Activated CD8-positive, alpha-beta memory T cell treated with anti-CD3 and anti-CD28 coated beads, Interleukin-2, amount 50 U/mL, for 24 hours (primary cell): ENCODE measurements around the gene FOXF1.

ENCODE experiments used
- DNase-seq: peaks from one replicate; pipeline ENCODE4 v3.0.0-alpha.2; 2020; ENCODE audit errors: extremely low read depth

Gene FOXF1

DNA sequence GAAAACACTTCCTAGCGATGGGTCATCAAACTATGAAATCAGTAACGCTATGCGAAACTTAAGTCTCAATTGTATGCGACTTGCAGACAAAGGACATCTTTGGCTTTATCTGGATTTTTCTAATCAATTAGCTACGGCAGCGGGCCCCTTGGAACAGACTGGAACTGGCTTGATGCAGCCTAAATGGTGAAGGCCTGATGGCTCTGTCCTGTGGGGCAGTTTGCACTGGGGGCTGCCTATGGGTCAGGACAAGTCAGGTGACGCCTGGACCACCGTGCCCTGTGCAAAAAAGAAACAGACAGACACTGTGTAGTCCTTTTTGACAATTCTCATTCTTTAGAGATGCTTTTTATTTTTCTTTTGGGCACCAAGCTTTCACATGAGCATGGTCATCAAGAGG, 22.7 kb downstream of the FOXF1 start:
- no peak for DNase-seq

DNA sequence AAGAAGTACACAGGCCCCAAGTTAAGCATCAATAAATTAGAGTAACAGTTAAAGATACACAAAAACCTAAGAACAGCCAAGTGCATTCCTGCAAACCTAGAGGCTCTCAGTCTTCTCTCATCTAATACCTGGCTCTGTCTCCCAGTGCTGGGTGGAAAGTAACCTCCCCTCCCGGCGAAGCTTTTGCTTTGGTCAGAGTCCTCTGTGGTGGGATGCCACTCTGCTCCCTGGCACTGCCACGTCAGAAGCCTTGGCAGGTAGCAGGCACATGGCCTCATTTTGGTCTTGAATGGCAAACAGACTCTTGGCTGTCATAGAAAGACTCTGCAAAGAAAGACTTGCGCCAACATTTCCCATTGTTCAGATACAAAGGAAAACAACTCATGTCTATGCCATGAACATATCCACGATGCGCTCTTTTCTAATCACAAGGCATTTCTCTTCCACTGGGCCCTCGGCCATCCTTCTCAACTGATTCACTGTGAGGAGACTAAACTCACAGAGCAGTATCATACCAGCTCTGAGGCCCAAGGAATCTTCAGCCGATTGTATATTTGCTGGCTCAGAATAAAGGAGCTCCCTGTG, 23.5 kb downstream of the FOXF1 start:
- DNase-seq = no peak

DNA sequence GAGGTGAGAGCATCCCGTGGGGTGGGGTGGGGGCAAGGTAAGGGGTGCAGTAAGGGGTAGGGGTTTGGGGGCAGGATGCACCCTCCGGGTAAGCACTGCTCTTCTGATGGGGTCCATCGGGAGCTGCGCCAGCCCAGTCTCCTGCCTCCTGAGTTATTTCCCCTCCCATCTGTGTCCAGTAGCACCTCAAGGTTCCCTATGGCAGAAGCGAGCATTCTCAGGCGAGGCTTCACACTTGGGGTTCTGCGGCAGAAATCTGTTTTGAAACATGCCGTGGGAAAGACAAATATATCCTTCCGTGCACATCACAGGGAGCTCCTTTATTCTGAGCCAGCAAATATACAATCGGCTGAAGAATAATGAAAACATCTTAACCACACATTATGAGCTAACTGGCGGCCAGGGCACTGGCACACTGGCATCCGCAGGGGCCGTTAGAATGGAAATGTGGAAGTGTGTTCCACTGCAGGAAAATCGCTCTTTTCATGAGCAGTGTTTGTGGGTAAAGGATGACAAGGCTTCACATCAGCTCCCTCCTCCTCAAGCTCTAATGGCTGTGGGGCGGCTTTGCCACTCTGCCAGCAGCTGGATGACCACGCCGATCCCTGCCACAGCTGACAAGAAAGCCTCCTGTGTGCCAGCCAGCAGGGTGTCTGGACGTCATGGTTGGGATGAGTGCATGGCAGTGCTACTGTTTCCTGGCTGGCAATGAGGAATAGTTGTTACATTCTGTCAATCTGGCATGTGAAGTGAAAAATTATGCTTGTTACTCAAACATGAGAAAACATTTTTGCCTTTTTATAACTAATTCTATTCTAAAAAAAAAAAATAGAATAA, 24.7 kb downstream of the FOXF1 start:
- DNase-seq = no peak

DNA sequence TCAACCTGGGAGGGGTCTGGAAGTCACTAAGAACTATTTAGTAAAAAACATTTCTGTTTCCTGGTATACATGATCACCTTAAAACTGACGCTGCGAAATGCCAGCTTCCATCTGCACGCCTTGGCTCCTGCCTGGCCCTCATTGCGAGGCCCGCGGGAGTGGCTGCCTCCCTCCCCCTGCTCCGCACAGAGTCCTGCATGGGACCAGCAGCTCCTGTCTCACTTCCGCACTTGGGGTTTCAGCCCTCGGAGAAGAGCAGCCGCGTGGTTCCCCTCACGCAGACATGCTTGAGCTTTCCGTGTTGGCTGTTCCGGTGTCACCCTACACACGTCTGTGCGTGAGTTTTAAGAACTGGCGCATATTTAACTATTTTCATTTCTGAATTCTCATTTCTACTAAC, 26.3 kb downstream of the FOXF1 start:
- DNase-seq = no peak

DNA sequence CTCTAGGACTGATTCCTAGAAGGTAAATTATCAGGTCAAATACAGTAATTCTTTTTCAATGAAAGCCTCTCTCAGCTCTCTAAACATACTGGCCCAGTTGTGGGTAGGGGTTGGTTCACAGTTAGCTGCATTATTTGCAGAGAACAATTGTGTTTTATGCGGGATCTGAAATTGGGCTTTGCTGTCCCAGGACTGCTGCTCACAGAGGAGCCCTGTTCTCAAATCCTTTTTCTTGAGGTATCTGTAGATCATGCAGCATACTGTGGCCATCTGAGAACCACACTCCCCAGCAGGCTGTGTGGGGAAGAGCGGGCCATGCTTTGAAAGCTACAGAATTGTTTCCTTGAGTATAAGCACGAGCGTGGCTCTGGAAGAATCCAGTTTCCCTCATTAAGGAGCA, 27.2 kb downstream of the FOXF1 start:
- DNase-seq = no peak

DNA sequence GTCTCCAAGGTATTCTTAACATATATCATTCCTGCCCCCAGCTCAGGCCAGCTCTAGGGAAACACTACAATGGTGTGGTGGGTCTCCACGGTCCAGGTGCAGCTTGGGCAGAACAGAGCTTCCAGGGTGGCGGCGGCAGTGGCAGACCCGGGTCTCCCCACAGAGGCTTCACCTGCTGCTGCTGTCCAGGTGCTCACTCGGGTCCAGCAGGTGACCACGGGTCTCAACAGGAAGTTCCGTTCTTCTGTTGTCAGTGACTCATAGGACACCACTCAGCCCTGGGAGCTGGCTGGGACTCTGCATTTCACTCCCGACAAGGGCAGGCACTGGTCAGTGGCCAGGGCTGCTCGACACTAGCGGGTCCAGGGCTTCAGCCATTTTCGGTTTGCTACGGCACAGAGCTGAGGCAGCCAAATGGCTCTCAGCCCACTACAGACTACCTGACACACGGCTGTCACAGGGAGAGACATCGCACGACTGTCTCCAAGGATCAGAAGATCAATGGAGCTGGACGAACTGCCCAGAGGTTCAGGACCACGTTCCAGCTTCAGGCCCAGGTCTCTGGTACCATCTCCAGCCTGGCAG, 28.0 kb downstream of the FOXF1 start:
- DNase-seq = no peak

DNA sequence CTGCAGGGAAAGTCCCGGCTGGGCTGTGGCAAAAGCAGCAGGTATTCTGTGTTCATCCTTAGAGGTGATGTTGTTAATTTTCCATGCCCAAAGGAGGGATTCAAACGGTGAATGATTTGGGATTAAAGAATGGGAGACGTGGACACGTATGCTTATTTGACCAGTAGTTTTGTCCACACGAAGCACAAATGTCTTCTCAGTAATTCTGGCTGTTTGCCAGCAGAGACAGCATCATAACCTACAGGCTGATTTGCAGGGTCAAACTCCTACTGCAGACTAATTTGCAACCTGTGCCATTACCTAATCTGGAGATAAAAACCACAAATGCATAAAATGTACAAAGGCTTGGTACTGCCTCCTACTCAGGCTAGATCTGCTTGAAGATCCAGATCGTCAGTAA, 30.6 kb downstream of the FOXF1 start:
- no peak for DNase-seq

DNA sequence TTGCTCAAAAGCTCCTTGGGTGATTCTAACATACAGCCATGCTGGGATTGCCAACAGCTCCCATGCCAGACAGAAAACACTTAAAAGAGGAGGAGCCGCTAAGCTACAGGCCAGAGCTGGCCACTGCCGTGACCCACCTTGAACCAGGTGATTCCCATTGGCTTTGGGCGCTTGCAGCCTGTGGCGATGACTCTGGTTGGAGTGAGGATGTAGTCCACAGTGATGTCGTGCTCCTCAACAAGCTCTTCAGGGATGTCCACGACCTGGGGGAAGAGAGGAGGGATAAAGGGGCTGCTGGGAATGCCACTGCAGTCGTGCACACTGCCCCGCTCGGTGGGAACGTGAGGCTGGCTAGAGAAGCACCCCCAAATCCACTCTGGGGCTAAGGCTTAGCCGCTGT, 31.2 kb downstream of the FOXF1 start:
- no peak for DNase-seq

DNA sequence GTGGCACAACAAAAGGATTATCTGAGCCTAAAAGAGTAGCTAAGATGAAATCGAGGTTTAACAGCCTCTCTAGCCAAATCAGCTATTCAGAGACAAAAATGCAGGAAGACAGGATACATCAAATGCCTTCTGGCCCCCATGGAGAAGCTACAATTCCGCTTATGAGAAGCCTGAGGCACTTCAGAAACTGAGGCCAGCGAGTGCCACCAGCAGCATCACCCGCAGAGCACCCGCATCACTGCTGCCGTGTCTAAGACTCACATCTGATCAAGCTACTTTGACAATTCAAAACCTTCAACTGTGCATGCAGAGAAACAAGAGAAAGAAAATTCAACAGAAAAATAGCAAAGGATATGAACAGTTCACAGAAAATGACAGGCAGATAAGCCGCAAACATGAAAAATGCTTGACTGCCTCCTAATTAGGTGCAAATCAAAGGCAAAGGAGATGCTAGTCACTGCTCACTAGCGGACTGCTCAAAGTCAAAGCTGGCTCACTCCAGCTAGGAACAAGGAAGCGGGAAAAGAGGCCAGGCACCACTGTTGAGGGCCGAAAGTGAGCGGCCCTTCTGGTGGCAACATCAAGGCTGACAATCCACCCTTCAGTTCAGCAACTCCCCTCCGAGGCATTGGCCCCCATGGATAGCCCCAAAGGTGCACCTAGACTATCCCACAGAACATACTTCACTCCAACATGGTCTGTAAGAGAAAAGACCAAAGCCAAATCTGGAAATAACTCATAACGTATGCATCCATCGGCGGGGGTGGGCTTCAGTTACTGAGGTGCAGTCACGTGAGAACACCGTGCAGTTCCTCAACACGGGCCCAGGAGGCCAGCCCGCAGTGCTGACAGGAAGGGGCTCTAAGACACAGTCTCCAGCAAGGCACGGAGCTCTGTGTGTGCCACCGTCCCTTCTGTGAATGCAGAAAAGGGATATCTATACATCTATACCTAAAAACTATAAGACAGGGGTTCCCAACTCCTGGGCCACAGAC, 32.7 kb downstream of the FOXF1 start:
- DNase-seq = no peak

DNA sequence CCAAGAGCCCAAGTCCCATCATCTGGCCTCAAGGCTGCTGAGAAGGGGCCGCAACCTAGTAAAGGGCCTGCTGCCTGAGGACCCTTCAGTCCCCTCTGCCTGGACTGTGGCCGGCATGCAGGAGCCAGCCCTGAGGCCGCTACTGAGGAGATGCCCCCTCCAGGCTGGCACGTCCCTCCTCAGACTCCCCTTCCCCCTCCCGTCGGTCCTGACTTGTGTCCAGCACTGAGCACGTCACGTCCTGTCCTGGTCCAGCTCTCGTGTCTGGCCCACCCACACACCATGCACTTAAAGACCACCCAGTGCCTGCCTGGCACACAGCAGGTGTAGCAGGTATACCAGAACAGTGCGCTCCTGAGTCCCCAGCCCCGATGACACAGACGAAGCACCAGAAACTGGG, 35.2 kb downstream of the FOXF1 start:
- no peak for DNase-seq

DNA sequence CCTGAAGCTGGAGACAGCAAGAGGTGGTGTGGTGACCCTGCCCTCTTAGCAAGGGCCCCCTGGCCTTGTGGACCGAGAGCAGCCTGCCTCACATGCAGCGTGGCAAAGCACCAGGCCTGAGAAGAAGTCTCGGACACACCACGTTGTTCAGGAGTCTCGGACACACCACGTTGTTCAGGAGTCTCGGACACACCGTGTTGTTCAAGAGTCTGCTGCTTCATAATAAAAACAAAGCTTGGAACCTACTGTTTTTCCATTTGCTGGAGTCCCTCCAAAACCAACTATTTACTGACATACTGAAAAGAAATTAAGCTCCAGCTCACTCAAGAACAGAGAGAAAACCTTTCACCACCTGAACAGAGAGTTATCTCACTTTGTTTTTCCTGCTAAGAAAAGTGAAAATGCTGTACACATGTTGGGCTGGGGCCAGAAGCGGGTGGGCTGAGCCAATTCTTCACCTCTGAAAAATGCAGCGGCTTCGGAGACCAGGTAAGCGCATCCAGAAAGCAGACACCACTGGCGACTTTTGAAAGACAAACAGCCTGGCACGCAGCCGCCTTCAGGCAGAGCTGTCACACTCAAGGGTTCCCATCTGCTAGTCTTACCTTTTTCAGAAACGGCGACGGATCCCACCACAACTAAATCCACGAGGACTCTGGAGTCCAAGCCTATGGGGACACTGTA, 35.8 kb downstream of the FOXF1 start:
- no peak for DNase-seq

DNA sequence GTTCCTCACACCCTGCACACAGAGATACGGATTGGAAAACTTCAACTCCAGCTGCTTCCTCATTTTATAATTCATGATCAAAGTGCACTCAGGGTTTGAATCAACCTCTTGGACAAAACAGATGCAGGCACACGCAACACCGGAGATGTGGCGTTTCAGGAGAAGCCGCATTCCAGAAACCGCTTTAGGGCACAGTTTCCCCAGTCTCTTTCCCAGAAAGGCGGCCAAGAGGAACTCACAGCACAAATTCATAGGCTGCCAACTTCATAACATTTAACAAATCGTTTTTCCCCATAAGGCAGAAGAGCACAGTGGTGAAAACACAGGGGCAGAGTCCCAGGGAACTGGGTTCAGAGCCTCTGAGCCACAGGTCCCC, 36.3 kb downstream of the FOXF1 start:
- no peak for DNase-seq

DNA sequence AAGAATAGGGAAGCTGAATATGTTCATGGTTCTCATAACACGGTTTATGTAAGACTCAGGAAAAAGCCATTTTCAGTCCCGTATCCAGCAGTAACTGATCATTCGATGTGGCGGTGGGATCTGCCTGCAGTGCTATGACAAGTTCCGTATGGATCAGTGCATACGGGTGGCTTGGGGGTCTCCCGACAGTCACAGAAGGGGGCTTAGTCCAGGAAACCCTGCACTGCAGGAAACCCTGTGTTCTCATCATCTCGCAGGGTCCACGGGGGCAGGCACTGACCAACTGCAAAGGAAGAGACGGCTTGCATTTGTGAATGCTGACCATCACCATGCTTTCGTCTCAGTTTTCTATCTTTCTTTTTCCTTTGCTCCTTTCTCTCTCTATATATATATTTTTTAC, 37.0 kb downstream of the FOXF1 start:
- DNase-seq = no peak

DNA sequence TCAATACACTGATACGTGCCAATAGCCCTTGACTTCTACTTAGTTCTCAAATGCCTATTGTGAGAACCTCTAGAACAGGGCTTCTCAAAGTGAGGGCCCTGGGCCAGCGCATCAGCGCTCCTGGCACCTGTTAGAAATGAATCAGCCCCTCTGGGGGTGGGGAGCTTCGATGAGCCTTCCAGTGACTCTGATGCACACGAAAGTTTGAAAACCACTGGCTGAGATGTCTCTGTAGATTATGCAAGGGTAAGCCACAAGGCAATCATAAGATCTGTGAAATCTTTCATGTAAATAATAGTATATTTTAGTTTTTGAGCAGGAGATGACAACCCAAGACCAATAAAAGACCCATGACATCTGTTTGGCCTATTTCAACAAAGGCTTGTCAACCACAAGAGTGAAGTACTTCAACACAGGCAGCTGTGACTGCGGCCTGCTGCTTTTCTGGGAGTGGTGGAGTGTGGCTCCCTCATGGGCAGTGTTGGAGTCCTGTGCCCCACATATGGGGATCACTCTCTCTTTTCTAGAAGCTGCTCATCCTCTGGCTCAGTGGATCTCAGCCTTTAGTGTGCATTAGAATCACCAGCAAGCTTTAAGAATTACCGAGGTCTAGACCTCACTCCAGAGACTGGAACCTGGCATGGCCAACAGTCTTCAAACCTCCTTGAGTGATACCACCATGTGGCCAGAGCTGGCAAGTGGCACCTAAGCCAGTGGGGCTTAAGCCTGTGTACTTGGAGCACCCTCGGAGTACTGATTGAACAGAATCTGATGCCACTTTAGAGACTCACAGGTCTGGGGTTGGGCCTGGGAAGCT, 39.0 kb downstream of the FOXF1 start:
- DNase-seq = no peak

DNA sequence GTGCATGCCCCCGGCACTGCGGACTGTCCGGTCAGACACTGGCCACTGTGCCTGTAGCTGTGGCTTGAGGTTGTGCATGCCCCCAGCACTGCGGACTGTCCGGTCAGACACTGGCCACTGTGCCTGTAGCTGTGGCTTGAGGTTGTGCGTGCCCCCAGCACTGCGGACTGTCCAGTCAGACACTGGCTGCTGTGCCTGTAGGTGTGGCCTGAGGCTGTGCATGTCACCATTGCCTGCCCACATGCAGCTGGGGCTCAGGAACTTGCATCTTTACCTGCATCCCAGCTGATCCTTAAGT, 39.5 kb downstream of the FOXF1 start:
- DNase-seq = no peak

DNA sequence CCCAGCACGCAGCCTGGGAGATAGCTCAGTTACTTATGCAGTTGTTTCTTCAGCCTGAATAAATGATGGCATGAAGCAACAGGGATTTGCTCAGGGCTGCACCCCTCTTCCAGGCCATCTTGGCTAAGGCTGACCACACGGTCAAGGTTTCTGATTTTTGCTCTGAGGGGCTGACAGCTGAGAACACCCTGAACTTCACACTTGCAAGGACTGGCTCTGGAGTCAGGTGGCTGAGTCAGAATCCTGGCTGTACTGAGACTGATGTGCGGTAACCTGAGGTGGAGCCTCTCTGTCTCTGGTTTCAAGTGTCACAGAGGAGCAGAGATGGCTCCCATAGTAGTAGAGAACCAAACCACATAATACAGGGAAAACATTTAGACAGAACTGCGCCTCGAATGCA, 40.0 kb downstream of the FOXF1 start:
- DNase-seq = no peak

DNA sequence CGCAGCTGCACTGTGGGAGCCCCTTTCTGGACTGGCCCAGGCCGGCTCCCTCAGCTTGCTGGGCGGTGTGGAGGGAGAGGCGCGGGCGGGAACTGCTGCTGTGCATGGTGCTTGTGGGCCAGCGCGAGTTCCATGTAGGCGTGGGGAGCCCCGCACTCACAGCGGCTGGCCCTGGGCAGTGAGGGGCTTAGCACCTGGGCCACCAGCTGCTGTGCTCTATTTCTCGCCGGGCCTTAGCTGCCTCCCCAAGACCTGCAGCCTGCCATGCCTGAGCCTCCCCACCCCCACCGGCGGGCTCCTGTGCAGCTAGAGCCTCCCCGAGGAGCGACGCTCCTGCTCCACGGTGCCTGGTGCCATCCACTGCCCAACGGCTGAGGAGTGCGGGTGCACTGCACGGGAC, 43.0 kb downstream of the FOXF1 start:
- DNase-seq = no peak

DNA sequence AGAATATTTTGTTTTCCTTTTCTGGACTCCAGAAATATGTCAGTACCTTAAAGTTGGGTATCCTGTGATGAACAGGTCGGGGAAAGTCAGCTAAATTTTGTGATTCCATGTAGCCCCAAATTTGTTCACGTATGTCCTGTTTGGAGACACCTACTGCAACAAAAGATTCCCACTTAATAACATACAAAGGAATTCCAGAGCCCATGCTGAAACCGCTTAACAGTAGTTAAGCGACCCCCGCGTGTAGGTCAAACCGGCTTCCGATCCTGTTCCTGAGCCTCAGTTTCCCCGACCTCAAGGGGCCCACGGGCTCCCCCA, 44.2 kb downstream of the FOXF1 start:
- DNase-seq = no peak

DNA sequence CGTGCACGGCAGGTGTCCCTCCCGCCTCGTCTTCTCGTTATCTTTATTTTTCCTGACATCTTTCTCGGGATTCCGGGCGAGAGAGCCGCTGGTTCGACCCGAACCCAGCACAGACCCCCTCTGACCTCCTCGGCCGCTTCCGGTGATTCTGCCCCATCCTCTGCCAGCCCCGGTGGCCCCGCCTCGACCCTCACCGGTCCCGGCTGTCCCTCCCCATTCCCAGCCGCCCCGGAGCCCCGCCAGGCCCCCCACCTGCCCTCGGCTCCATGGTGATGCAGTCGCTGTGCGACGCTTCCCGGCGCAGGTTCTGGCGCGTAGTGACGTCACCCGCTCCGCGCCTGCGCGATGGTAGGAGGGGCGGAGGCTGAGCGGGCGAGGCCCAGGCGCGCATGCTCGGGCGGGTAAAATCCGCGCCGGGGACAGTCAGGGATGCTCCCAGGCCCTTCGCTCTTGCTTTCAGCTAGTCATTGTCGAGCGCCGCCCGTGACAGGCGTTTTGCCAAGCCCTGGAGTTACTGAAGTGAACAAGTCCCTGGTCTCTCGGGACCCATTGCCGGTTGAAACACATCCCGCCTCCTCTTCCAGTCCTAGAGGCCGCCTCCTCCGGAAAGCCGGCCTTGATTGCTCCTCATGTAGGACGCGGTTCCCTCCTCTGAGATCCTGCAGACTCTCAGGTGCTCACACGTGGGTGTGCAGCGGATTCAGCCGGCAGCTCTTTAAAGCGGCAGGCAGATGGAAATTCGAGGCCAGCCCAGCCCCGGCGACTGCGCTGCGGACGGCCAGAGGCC, 44.8 kb downstream of the FOXF1 start, which contains the start of gene MTHFSD:
TSS of gene MTHFSD (minus strand) at position 319 of the 787 bp plus-strand sequence. CDS start at position 268, 51 bp downstream.
- DNase-seq = peak; percentile 85

DNA sequence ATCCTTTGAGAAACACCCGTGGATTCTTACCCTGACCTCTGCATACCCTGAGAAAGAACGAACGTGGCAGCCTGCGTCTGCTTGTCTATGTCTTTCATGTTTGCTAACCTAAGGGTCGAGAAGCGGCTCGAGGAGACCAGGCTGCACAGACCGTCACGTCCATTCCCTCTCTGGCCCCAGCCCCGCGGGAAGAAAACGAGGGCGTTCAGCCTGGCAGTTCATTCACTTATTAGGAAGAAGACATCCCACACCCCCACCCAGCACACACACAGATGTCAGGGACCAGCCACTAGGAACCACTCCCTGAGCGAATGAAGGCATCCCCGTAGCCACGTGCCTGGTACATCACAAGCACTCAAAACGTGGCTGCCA, 45.4 kb downstream of the FOXF1 start:
- DNase-seq = no peak
